H1 (cell line): Measurements from ENCODE around the gene SLC15A3. TPM values are rescaled to one million over a fixed set of nuclear protein-coding genes. Genes with fewer than 3 reads are reported as not detected.

ENCODE experiments used
- CTCF ChIA-PET: fragments of 300-600 bp; sonication (Branson Sonifier 250); formaldehyde crosslinking; loops from one replicate; lab custom pipeline; 2021; ENCODE audit not compliant: partially characterized antibody; lab: Charles Lee
- POLR2A ChIA-PET: fragments of 300-600 bp; sonication (Branson Sonifier 250); formaldehyde crosslinking; loops from one replicate; lab custom pipeline; 2021; ENCODE audit warnings: inconsistent platforms; ENCODE audit not compliant: partially characterized antibody; lab: Charles Lee
- DNase-seq, 2 experiments: peaks; one replicate each; pipeline versions ENCODE4 v3.0.0 to v3.0.0-alpha.2; 2010 to 2022; ENCODE audit warnings: low spot score in 2 of 2, low read depth in 1 of 2, mixed read lengths in 1 of 2
- FAIRE-seq: peaks from 2 replicates; lab custom pipeline; 2011; peaks lifted over from hg19 to GRCh38; lab: Jason Lieb, UNC
- H2AFZ ChIP-seq: 2 replicates; pipeline ENCODE4 v1.8.1; 2012; ENCODE audit warnings: low read length, inconsistent platforms
- H2AK5ac ChIP-seq: 2 replicates; pipeline ENCODE4 v1.6.1; 2013; ENCODE audit warnings: low read depth, low read length
- H2BK120ac ChIP-seq: replicated peaks from 2 replicates; pipeline ENCODE3; 2013; ENCODE audit warnings: low read depth, low read length, inconsistent platforms
- H2BK12ac ChIP-seq: 2 replicates; pipeline ENCODE4 v1.6.1; 2013; ENCODE audit warnings: low read depth, low read length
- H2BK15ac ChIP-seq: 2 replicates; pipeline ENCODE4 v1.6.1; 2013; ENCODE audit warnings: low read length
- H2BK20ac ChIP-seq: 2 replicates; pipeline ENCODE4 v1.6.1; 2013; ENCODE audit warnings: low read length
- H2BK5ac ChIP-seq: 2 replicates; pipeline ENCODE4 v1.6.1; 2013; ENCODE audit warnings: low read depth, low read length
- H3K14ac ChIP-seq: 2 replicates; pipeline ENCODE4 v1.6.1; 2013; ENCODE audit warnings: inconsistent platforms; ENCODE audit not compliant: insufficient read length
- H3K18ac ChIP-seq: 2 replicates; pipeline ENCODE4 v1.6.1; 2013; ENCODE audit warnings: low read length; ENCODE audit errors: extremely low read depth
- H3K23ac ChIP-seq: 2 replicates; pipeline ENCODE4 v1.6.1; 2013; ENCODE audit warnings: inconsistent platforms; ENCODE audit not compliant: insufficient read length
- H3K23me2 ChIP-seq: 2 replicates; pipeline ENCODE4 v1.6.1; 2013; ENCODE audit warnings: low read depth, low read length
- H3K27ac ChIP-seq: 2 replicates; pipeline ENCODE4 v1.6.1; 2011; ENCODE audit warnings: low read depth, low read length, inconsistent platforms
- H3K27me3 ChIP-seq, 4 experiments: replicated peaks in 1 of 4; 1 replicate in 1 of 4; 2 replicates in 3 of 4; pipeline versions ENCODE4 v1.6.1 to v1.8.1; 2011 to 2013; ENCODE audit warnings: low read length in 3 of 4, mild to moderate bottlenecking in 3 of 4, inconsistent platforms in 2 of 4, mixed read lengths in 2 of 4, moderate library complexity in 1 of 4; ENCODE audit not compliant: control insufficient read depth in 3 of 4, insufficient read depth in 3 of 4; ENCODE audit errors: extremely low read depth in 1 of 4
- H3K36me3 ChIP-seq, 4 experiments: 2 replicates each; pipeline versions ENCODE4 v1.6.1 to v1.8.1; 2011 to 2013; ENCODE audit warnings: mild to moderate bottlenecking in 4 of 4, low read length in 3 of 4, moderate library complexity in 2 of 4, control low read depth in 1 of 4, inconsistent platforms in 1 of 4; ENCODE audit not compliant: insufficient read depth in 4 of 4, control insufficient read depth in 2 of 4
- H3K4ac ChIP-seq: replicated peaks from 2 replicates; pipeline ENCODE3; 2013; ENCODE audit warnings: low read length, low read depth, mixed read lengths, inconsistent platforms; ENCODE audit not compliant: insufficient read length
- H3K4me1 ChIP-seq, 4 experiments: replicated peaks in 1 of 4; 1 replicate in 1 of 4; 2 replicates in 3 of 4; pipeline versions ENCODE4 v1.6.1 to v1.8.1; 2011 to 2013; ENCODE audit warnings: low read length in 3 of 4, inconsistent platforms in 2 of 4, mixed read lengths in 1 of 4; ENCODE audit not compliant: insufficient read depth in 4 of 4, control insufficient read depth in 3 of 4
- H3K4me2 ChIP-seq, 2 experiments: 2 replicates each; pipeline versions ENCODE4 v1.6.1 to v1.8.1; 2011 to 2013; ENCODE audit warnings: low read depth in 2 of 2, low read length in 2 of 2, control low read depth in 1 of 2, inconsistent platforms in 1 of 2, mild to moderate bottlenecking in 1 of 2; ENCODE audit not compliant: insufficient read depth in 1 of 2
- H3K4me3 ChIP-seq, 4 experiments: fragments of 200-600, 300-600 bp in 1 of 4; sonication (generic), shearing (Covaris generic), sonication (Bioruptor Twin) in 1 of 4; 2 replicates each; pipeline versions ENCODE4 v1.5.1 to v1.8.1; 2011 to 2016; ENCODE audit warnings: low read length in 4 of 4, low read depth in 3 of 4, control low read depth in 2 of 4, inconsistent platforms in 2 of 4, mild to moderate bottlenecking in 2 of 4, mixed read lengths in 1 of 4, moderate library complexity in 1 of 4; ENCODE audit not compliant: insufficient read depth in 2 of 4; ENCODE audit errors: extremely low read depth in 1 of 4
- H3K56ac ChIP-seq: replicated peaks from 2 replicates; pipeline ENCODE3; 2013; ENCODE audit warnings: low read depth, mild to moderate bottlenecking, mixed read lengths, low read length, inconsistent platforms; ENCODE audit not compliant: insufficient read length
- H3K79me1 ChIP-seq: 2 replicates; pipeline ENCODE4 v1.6.1; 2013; ENCODE audit warnings: low read depth, low read length, control low read depth
- H3K79me2 ChIP-seq, 2 experiments: 2 replicates each; pipeline versions ENCODE4 v1.6.1 to v1.8.1; 2012 to 2013; ENCODE audit warnings: low read length in 2 of 2, mild to moderate bottlenecking in 2 of 2, inconsistent platforms in 1 of 2; ENCODE audit not compliant: insufficient read depth in 2 of 2, control insufficient read depth in 1 of 2
- H3K9ac ChIP-seq, 4 experiments: replicated peaks in 1 of 4; 1 replicate in 1 of 4; 2 replicates in 3 of 4; pipeline versions ENCODE4 v1.6.1 to v1.8.1; 2011 to 2013; ENCODE audit warnings: low read depth in 3 of 4, low read length in 3 of 4, control low read depth in 2 of 4, mild to moderate bottlenecking in 2 of 4, moderate library complexity in 2 of 4, inconsistent platforms in 1 of 4; ENCODE audit errors: extremely low read depth in 1 of 4
- H3K9me3 ChIP-seq, 2 experiments: 2 replicates each; pipeline versions ENCODE4 v1.6.1 to v1.8.1; 2012 to 2013; ENCODE audit warnings: mild to moderate bottlenecking in 2 of 2, moderate library complexity in 2 of 2, control low read depth in 1 of 2, inconsistent platforms in 1 of 2, low read depth in 1 of 2, low read length in 1 of 2, mixed read lengths in 1 of 2; ENCODE audit not compliant: insufficient read depth in 2 of 2
- H4K20me1 ChIP-seq, 2 experiments: replicated peaks in 1 of 2; 2 replicates each; pipeline versions ENCODE3 to v1.8.1; 2011 to 2013; ENCODE audit warnings: inconsistent platforms in 2 of 2, low read length in 2 of 2, mild to moderate bottlenecking in 1 of 2; ENCODE audit not compliant: insufficient read depth in 2 of 2, control insufficient read depth in 1 of 2
- H4K5ac ChIP-seq: 2 replicates; pipeline ENCODE4 v1.6.1; 2013; ENCODE audit warnings: low read length, low read depth, mixed read lengths, inconsistent platforms; ENCODE audit not compliant: insufficient read length
- H4K8ac ChIP-seq: 2 replicates; pipeline ENCODE4 v1.8.0; 2013; ENCODE audit warnings: mild to moderate bottlenecking, moderate library complexity, low read length, inconsistent platforms; ENCODE audit not compliant: insufficient read depth; ENCODE audit errors: extremely low read depth
- H4K91ac ChIP-seq: replicated peaks from 2 replicates; pipeline ENCODE3; 2013; ENCODE audit warnings: low read length, mixed read lengths, inconsistent platforms; ENCODE audit not compliant: insufficient read length
- ASH2L ChIP-seq: fragments of 200-600, 300-600 bp; sonication (generic); IDR thresholded peaks from one replicate; pipeline ENCODE4 v1.7.1; 2017; ENCODE audit warnings: low read length
- ATF2 ChIP-seq: IDR thresholded peaks from 2 replicates; pipeline ENCODE4 v1.6.1; 2012; ENCODE audit warnings: low read length, inconsistent platforms
- CBX8 ChIP-seq: fragments of 300-800, 300-1000 bp; sonication (generic); IDR thresholded peaks from 2 replicates; pipeline ENCODE4 v1.7.1; 2016; ENCODE audit warnings: low read depth, low read length, borderline replicate concordance
- CHD2 ChIP-seq: IDR thresholded peaks from 2 replicates; pipeline ENCODE4 v1.6.1; 2012; ENCODE audit warnings: low read length, improper control_type of control experiment
- CTBP2 ChIP-seq: IDR thresholded peaks from 2 replicates; pipeline ENCODE4 v1.7.0; 2011; ENCODE audit warnings: borderline replicate concordance, mild to moderate bottlenecking, moderate library complexity, mixed read lengths, low read length; ENCODE audit not compliant: insufficient read depth, insufficient read length
- GABPA ChIP-seq: IDR thresholded peaks from 2 replicates; pipeline ENCODE4 v1.6.1; 2011; ENCODE audit warnings: mild to moderate bottlenecking, low read length, moderate library complexity, borderline replicate concordance; ENCODE audit not compliant: insufficient read depth
- HDAC2 ChIP-seq, 2 experiments: fragments of 300-600 bp in 1 of 2; sonication (generic) in 1 of 2; IDR thresholded peaks; 2 replicates each; pipeline ENCODE4 v1.6.1; 2011 to 2012; ENCODE audit warnings: low read depth in 2 of 2, low read length in 2 of 2, mild to moderate bottlenecking in 2 of 2, moderate library complexity in 2 of 2, borderline replicate concordance in 1 of 2, inconsistent platforms in 1 of 2
- SIN3A ChIP-seq, 2 experiments: IDR thresholded peaks in 1 of 2; conservative IDR thresholded peaks in 1 of 2; 2 replicates each; pipeline ENCODE4 v1.6.1; 2011 to 2012; ENCODE audit warnings: low read length in 2 of 2, improper control_type of control experiment in 1 of 2, low read depth in 1 of 2, mild to moderate bottlenecking in 1 of 2
- SIX5 ChIP-seq: IDR thresholded peaks from 2 replicates; pipeline ENCODE4 v1.6.1; 2011; ENCODE audit warnings: mild to moderate bottlenecking, low read depth, low read length
- SP2 ChIP-seq: IDR thresholded peaks from 2 replicates; pipeline ENCODE4 v1.6.1; 2012; ENCODE audit warnings: mild to moderate bottlenecking, low read length, inconsistent platforms
- SUZ12 ChIP-seq: fragments of 200-600 bp; sonication (generic); IDR thresholded peaks from 2 replicates; pipeline ENCODE4 v1.6.1; 2012; ENCODE audit warnings: mild to moderate bottlenecking, inconsistent platforms, low read length, moderate library complexity, mixed read lengths
- TCF12 ChIP-seq: IDR thresholded peaks from 2 replicates; pipeline ENCODE4 v1.6.1; 2011; ENCODE audit warnings: low read depth, mild to moderate bottlenecking, low read length
- WGBS, 2 experiments: shearing (Covaris generic) in 1 of 2; methylation state at CpG; one replicate each; pipeline versions ENCODE4 v1.1.6 to v1.1.7; 2013 to 2015; ENCODE audit warnings: low lambda C conversion rate in 2 of 2, mixed read lengths in 2 of 2, inconsistent platforms in 1 of 2, low coverage in 1 of 2, missing lambda C conversion rate in 1 of 2; ENCODE audit not compliant: insufficient replicate concordance in 2 of 2, insufficient coverage in 1 of 2, insufficient read length in 1 of 2; ENCODE audit errors: extremely low coverage in 1 of 2, missing lambda C conversion rate in 1 of 2; 5-methylcytosine and 5-hydroxymethylcytosine counted together
- polyA plus RNA-seq, 7 experiments: library from polyadenylated mRNA; depleted of rRNA in 3 of 7; stranded (reverse) in 5 of 7; unstranded in 2 of 7; fragments of >200 nt in 5 of 7; fragments of 200-250 nt in 2 of 7; gene quantifications; 1 replicate in 5 of 7; 2 replicates in 1 of 7; 4 replicates in 1 of 7; pipeline versions ENCODE4 v1.2.1 to v1.2.3, GENCODE V29; 2011 to 2013; ENCODE audit warnings: missing spikeins in 2 of 7, mixed read lengths in 2 of 7
- total RNA-seq: library from RNA; stranded (reverse); fragmentation: NEBNext Ultra II Directional; extraction: Animal tissue kit (Norgen Biotek cat#: 25700); gene quantifications from 2 replicates; pipeline ENCODE4 v1.2.1, GENCODE V29; 2021

The SLC15A3 gene
- total and polyA plus RNA-seq, 2 of the 8 experiments (the other 6 are each of a cell fraction or from before 2014, with no cell fraction given) = 25.8 to 31.0 TPM

GRCh38 chr11:60919956-60920355 is 32.0 kb downstream of the SLC15A3 start:
- Histone ChIP-seq H2BK12ac (no peak overlapping the region), H3K56ac (no peak overlapping the region), H2BK5ac (no peak overlapping the region), H3K18ac (no peak overlapping the region), H2BK15ac (no peak overlapping the region), H4K8ac (no peak overlapping the region), H3K79me2 (peaks cover 5 to 24% of the 10 kb centered on the region in 2 experiments), H3K23ac (no peak overlapping the region), H3K23me2 (peaks cover 3% of the 10 kb centered on the region; the same call in 1 of the 2 replicates), H3K4ac (no peak overlapping the region), H2AFZ (no peak overlapping the region), H2BK120ac (no peak overlapping the region), H3K9ac (no peak overlapping the region), H3K79me1 (no peaks in the 10 kb centered on the region; the same call in 1 of the 2 replicates), H3K4me3 (no peak overlapping the region), H4K20me1 (peaks cover 3 to 11% of the 10 kb centered on the region in 2 experiments), H2BK20ac (no peak overlapping the region), H4K91ac (no peak overlapping the region), H3K36me3 (peaks cover 3 to 14% (median 9%) of the 10 kb centered on the region in 4 experiments; a peak in 5 of 8 replicates), H3K4me1 (peaks cover 6 to 19% (median 13%) of the 10 kb centered on the region in 4 experiments; a peak in 6 of 7 replicates), H2AK5ac (no peak overlapping the region), H3K9me3 (no peaks in the 10 kb centered on the region), H4K5ac (no peak overlapping the region), H3K27ac (no peak overlapping the region), H3K4me2 (no peak overlapping the region), H3K27me3 (no peaks in the 10 kb centered on the region), H3K14ac (no peak overlapping the region)
- 95% methylated on average over 2 of the region's 2 CpGs; no CpG with 5 or more reads in 1 of the 2 experiments for WGBS, 2 experiments
- DNase-seq = no peak
- ChIA-PET POLR2A (no interaction called here), CTCF (interaction anchor here (0.8 to 1.0 kb wide), 2 partner anchors 23 to 77 kb away, joined by 3 read pairs; no protein-coding TSS in a partner anchor)
- no peak for FAIRE-seq
- no peak for TF ChIP-seq CBX8
- no peak for TF ChIP-seq SP2
- TF ChIP-seq GABPA = no peak
- TF ChIP-seq ATF2 = no peak
- no peak for TF ChIP-seq HDAC2 (IDR thresholded peaks at IDR 0.05; ENCODE audit: borderline replicate concordance in 1 of 2, low read depth in 2 of 2, low read length in 2 of 2)
- TF ChIP-seq SIN3A (conservative IDR thresholded peaks at IDR 0.05 in 1 of 2, IDR thresholded peaks at IDR 0.05 in 1 of 2; ENCODE audit: low read depth in 1 of 2, low read length in 2 of 2) = no peak
- no peak for TF ChIP-seq TCF12
- no peak for TF ChIP-seq CTBP2
- no peak for TF ChIP-seq SIX5
- TF ChIP-seq SUZ12 = no peak
- no peak for TF ChIP-seq ASH2L
- no peak for TF ChIP-seq CHD2
